NCI-H1417 (cell line): ENCODE measurements around the gene CLDND1.
"Not testable (repeated sequence)": the region's sequence is repeated elsewhere in the genome, so short reads cannot be mapped to it uniquely, and the experiment has no call there.

Experiments used
- DNase-seq, 3 experiments: peaks; one replicate each; lab custom pipeline; 2025; lab: John Stamatoyannopoulos, UW

The CLDND1 gene

GRCh38 chr3:98522544-98523281 is at the start of gene CLDND1:
Gene CLDND1 (minus strand): TSS chr3:98522902. CDS start chr3:98521424, 1,478 bp downstream.
- peak; percentile 96 to 97 (median 97) for DNase-seq

- DNase-seq: no peak
Measured at GRCh38 chr3:98568402-98568801, 45.7 kb upstream of the CLDND1 start.

GRCh38 chr3:98567666-98568270 is 45.1 kb upstream of the CLDND1 start:
- no peak for DNase-seq

GRCh38 chr3:98565843-98566242 is 43.1 kb upstream of the CLDND1 start:
- DNase-seq: no peak

- DNase-seq: no peak
Measured at GRCh38 chr3:98565237-98565643, 42.5 kb upstream of the CLDND1 start.

- DNase-seq: no peak
Measured at GRCh38 chr3:98564282-98565005, 41.7 kb upstream of the CLDND1 start.

- no peak for DNase-seq
Measured at GRCh38 chr3:98563661-98564281, 41.1 kb upstream of the CLDND1 start.

- no peak for DNase-seq
Measured at GRCh38 chr3:98561727-98562521, 39.2 kb upstream of the CLDND1 start.

- DNase-seq: no peak
Measured at GRCh38 chr3:98560911-98561310, 38.2 kb upstream of the CLDND1 start.

GRCh38 chr3:98559769-98560168 is 37.1 kb upstream of the CLDND1 start:
- DNase-seq: not testable (repeated sequence)

- no peak for DNase-seq
Measured at GRCh38 chr3:98558100-98558827, 35.6 kb upstream of the CLDND1 start.

- no peak for DNase-seq
Measured at GRCh38 chr3:98557324-98558010, 34.8 kb upstream of the CLDND1 start.

- DNase-seq: no peak
Measured at GRCh38 chr3:98556164-98557130, 33.7 kb upstream of the CLDND1 start.

- DNase-seq: no peak
Measured at GRCh38 chr3:98555025-98555379, 32.3 kb upstream of the CLDND1 start.

GRCh38 chr3:98554580-98554979 is 31.9 kb upstream of the CLDND1 start:
- no peak for DNase-seq

GRCh38 chr3:98553753-98554152 is 31.1 kb upstream of the CLDND1 start:
- DNase-seq: no peak

GRCh38 chr3:98553021-98553563 is 30.4 kb upstream of the CLDND1 start:
- no peak for DNase-seq

GRCh38 chr3:98552232-98553020 is 29.7 kb upstream of the CLDND1 start:
- DNase-seq: no peak
